GM12873 (cell line): ENCODE data around the gene CCM2.

Source experiments
- TF ChIP-seq, protein P1 (sequence below): IDR thresholded peaks from 2 replicates; pipeline ENCODE4 v1.5.1; 2012; ENCODE audit warnings: low read depth, mild to moderate bottlenecking, moderate library complexity, low read length, control low read depth; ENCODE audit not compliant: insufficient read depth; ENCODE audit errors: missing control alignments

CCM2 gene

DNA sequence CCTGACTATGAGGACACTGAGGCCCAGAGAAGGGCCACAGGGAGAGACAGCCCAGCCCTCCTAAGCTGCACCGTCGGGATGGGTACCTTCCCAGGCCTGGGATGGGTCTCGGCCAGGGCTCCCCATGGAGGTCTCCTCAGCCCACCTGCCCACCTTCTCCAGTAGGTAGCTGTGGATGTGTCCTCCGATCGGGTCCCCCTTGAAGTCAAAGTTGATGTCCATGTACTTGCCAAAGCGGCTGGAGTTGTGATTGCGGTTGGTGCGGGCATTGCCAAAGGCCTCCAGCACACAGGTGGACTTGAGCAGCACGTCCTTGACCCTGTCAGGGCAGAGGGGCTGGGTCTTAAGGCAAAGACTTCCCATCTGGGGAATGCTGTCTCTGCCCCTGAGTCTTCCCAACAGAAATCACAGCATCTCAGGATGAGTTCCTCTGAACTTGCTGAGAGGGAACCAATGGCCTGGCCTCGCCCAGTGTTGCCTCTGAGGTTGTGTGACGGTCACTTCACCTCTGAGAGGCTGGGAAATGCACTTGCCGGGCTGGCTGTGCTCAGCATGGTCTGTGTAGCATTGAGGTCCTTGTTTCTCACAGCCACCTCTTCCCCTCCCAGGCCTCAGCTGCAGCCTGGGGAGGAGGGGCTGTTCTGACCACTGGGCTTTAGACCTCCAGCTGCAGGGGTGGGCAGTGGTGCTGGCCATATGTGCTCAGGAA lies 24.5 kb upstream of the CCM2 start:
- TF ChIP-seq, protein P1, sequence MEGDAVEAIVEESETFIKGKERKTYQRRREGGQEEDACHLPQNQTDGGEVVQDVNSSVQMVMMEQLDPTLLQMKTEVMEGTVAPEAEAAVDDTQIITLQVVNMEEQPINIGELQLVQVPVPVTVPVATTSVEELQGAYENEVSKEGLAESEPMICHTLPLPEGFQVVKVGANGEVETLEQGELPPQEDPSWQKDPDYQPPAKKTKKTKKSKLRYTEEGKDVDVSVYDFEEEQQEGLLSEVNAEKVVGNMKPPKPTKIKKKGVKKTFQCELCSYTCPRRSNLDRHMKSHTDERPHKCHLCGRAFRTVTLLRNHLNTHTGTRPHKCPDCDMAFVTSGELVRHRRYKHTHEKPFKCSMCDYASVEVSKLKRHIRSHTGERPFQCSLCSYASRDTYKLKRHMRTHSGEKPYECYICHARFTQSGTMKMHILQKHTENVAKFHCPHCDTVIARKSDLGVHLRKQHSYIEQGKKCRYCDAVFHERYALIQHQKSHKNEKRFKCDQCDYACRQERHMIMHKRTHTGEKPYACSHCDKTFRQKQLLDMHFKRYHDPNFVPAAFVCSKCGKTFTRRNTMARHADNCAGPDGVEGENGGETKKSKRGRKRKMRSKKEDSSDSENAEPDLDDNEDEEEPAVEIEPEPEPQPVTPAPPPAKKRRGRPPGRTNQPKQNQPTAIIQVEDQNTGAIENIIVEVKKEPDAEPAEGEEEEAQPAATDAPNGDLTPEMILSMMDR, result no peak

DNA sequence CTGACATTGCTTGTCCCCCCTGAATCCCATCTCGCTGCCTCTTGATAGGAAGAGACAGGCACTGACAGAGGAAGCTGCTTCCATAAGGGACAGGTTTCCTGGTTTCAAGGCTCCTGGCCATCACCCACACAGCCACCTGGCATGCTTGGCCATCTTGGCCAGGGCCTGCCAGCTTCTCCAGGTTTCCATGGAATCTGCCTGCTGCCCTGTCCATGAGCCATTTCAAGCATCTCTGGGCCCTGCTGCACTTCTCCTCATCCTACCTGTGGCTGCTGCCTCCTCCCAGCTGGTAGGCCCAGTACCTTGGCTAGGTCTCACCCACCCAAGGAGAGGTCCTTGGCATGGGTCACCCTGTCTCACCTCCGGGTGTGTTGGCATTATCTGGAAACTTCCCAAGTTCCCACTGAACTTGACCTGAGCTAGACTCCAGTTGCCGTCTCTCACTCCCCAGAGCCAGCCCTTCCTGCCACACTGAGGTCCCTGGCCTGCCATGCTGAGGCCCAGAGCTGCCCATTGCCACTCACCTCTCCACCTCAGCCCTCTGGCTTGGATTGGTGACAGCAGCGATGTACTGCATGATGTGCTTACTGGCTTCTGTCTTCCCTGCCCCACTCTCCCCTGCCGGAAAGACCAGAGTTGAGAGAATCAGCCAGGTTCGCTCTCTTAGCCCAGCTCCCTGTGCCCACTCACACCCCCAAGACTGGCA lies 23.8 kb upstream of the CCM2 start:
- TF ChIP-seq, protein P1, result no peak

DNA sequence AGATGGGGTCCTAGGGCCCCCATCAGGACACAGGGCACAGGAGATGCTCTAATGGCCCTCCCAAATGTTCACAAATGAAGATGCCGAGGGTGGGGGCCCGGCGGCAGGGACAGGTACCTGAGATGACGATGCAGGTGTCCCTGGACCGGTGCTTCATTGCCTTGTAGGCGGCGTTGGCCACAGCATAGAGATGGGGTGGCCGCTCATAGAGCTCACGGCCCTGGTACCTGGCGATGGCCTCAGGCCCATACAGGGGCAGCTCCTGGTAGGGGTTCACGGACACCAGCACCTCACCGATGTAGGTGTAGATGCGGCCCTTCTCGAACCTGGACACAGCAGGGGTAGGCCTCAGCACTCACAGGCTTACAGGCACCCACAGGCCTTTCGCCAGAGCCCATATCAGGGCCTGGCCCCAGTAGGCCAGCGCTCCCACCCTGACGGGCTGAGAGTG lies 23.2 kb upstream of the CCM2 start:
- TF ChIP-seq, protein P1, result no peak

DNA sequence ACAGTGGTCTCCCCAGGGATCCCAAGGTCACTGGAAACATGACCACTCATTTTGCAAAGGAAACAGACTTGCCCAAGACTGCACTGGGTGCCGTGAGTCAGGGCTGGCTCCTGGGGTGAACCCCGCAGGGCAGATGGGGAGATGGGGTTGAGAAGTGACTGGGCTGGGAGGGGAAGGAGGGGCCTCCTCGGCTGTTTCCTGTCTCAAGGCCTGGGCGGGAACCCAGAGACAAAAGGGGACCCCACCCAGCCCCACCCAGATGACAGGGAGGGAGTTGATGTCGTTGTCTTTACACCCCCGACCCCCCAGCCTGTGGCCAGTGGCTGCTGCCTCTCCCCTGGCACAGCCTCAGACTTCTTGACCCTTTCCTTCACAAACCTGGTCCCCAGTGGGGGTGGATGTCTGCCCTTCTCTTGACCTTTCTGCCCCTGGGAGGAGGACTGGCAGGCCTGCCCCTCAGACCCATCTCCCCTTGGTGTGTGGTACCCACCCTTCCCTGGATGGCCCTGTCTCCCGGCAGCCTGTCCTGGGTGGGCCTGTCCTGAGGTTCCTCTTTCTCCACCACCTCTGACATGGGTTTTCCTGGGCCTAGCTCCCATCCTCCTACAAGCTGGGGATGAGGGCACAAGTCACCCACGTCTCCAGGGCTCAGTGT lies 22.6 kb upstream of the CCM2 start:
- TF ChIP-seq, protein P1, result no peak

DNA sequence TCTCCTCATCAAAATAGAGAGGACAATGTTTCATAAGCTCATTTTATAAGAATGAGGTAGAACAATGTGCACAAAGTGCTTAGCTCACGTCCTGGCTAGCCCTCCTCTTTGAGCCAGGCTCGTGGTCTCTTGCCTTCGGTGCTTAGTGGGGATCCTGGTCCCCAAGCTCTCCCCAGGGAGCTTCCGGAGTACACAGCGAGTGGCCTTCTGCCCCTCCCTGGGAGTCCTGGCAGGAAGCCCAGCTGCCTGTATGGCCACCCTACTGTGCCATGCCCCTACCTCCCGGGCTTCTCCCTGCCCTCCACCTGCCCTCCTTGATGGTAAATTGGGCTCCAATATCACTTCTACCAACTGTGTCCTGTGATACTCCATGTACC lies 22.1 kb upstream of the CCM2 start:
- TF ChIP-seq, protein P1, result no peak

DNA sequence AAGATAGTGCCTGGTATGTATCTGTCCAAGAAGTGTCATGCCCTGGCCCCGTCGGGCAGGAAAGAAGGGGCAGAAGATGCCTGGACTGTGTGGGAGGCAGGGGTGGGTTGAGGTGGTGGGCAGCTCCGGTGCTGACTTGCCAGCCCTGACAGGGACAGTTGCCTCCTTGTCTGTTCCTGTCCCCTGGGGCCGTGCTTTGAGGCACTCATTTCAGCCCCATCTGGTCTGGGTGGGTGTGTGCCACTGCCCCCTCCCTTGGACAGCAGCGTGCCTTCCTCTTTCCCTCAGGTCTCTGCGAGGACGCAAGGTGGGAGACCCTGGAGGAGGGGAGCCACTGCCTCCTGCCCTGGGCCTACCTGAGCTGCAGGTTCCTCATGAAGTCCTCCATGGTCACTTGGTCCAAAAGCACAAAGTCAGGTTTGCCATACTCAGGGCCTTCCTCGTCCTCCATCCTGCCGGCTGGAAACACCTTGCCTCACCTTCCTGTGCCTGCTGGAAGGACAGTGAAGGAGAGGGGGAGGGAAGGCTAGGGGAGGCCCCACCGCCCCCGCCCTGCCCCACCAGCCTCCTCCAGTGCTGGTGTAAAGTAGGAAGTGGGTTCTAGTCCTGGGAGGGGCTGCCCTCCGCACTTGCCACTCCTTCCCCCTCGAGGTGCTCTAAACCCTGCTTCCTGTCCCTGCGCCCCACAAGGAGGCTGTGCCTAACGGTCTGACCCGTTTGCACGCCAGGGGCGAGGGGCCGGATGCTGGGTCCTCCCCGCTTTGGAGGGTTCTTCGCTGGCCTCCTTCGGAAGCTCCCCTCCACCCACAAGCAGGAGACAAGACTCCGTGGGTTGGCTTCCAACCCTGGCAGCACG lies 21.3 kb upstream of the CCM2 start, which contains the start of gene MYO1G:
Gene MYO1G, minus strand, starts transcription at position 505 of the 856 bp plus-strand sequence. Its CDS starts 54 bp downstream, at position 451.
- TF ChIP-seq, protein P1, result no peak
